DND-41 (cell line): ENCODE results near the gene NKAPL.

Experiments
- ATAC-seq: fragments of 200-7000 bp; cut with Tn5 transposase; 3 replicates; pipeline ENCODE4 v1.9.1; 2021; ENCODE audit warnings: low read depth; ENCODE audit not compliant: insufficient read depth
- DNase-seq: peaks from one replicate; pipeline ENCODE4 v3.0.0-alpha.2; 2020
- H2AFZ ChIP-seq: 2 replicates; pipeline ENCODE4 v1.6.0; 2012; ENCODE audit warnings: low read depth, low read length
- H3K27ac ChIP-seq: 2 replicates; pipeline ENCODE4 v1.5.1; 2012; ENCODE audit warnings: low read length, inconsistent platforms
- H3K27me3 ChIP-seq: fragments of 200-600 bp; sonication (generic); 2 replicates; pipeline ENCODE4 v1.6.0; 2012; ENCODE audit warnings: low read length, mild to moderate bottlenecking, inconsistent platforms; ENCODE audit not compliant: insufficient read depth, poor library complexity
- H3K36me3 ChIP-seq: 2 replicates; pipeline ENCODE4 v1.5.1; 2012; ENCODE audit warnings: low read length, inconsistent platforms; ENCODE audit not compliant: insufficient read depth
- H3K4me1 ChIP-seq: 2 replicates; pipeline ENCODE4 v1.5.1; 2012; ENCODE audit warnings: mild to moderate bottlenecking, low read length; ENCODE audit not compliant: insufficient read depth
- H3K4me2 ChIP-seq: 2 replicates; pipeline ENCODE4 v1.6.0; 2012; ENCODE audit warnings: mild to moderate bottlenecking, moderate library complexity, low read length, inconsistent platforms; ENCODE audit not compliant: insufficient read depth
- H3K4me3 ChIP-seq, 2 experiments: fragments of 200-600 bp in 1 of 2; shearing (Covaris generic) in 1 of 2; 2 replicates each; pipeline ENCODE4 v1.5.1; 2012 to 2016; ENCODE audit warnings: inconsistent platforms in 2 of 2, low read length in 2 of 2, mild to moderate bottlenecking in 2 of 2, low read depth in 1 of 2, moderate library complexity in 1 of 2
- H3K79me2 ChIP-seq: 2 replicates; pipeline ENCODE4 v1.6.0; 2012; ENCODE audit warnings: low read length, inconsistent platforms; ENCODE audit not compliant: insufficient read depth
- H3K9ac ChIP-seq: 2 replicates; pipeline ENCODE4 v1.6.0; 2012; ENCODE audit warnings: low read depth, mild to moderate bottlenecking, inconsistent platforms, low read length, moderate library complexity
- H3K9me3 ChIP-seq: 2 replicates; pipeline ENCODE4 v1.5.1; 2012; ENCODE audit warnings: low read length, moderate library complexity, mild to moderate bottlenecking, inconsistent platforms; ENCODE audit not compliant: insufficient read depth, severe bottlenecking
- H4K20me1 ChIP-seq: 2 replicates; pipeline ENCODE4 v1.6.0; 2012; ENCODE audit warnings: low read length; ENCODE audit not compliant: insufficient read depth
- EZH2 ChIP-seq: IDR thresholded peaks from 3 replicates; pipeline ENCODE4 v1.6.1; 2012; ENCODE audit warnings: borderline replicate concordance, low read depth, mild to moderate bottlenecking, moderate library complexity, low read length, inconsistent platforms; ENCODE audit not compliant: severe bottlenecking
- TF ChIP-seq, protein P1 (sequence below): IDR thresholded peaks from 2 replicates; pipeline ENCODE4 v1.5.1; 2012; ENCODE audit warnings: borderline replicate concordance, low read length, moderate library complexity, mild to moderate bottlenecking; ENCODE audit not compliant: poor library complexity, severe bottlenecking; ENCODE audit errors: extremely low read depth

NKAPL gene

DNA sequence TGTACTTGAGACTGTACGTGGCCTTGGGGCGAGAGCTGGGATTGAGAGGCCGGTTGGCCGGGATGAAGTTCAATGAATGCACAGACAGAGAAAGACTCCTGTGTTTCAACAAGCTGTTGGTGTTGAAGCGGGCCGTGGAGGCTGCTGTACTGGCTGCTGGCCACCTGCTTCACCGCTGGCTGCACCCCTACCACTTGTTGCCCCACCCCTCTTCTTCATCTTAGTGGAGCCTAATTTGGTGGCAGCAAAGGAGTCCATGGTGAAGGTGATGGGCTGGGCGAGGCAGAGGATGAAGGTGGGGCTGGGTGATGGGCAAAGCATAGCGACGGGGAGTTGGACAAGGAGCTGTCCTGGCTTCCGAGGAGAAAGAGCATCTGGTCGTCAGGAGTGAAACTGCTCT, 41.2 kb upstream of the NKAPL start:
- Histone ChIP-seq H3K27ac (no peak overlapping the region), H3K4me1 (no peaks in the 10 kb centered on the region), H3K9me3 (no peaks in the 10 kb centered on the region), H3K4me3 (no peak overlapping the region), H3K27me3 (peaks cover 6% of the 10 kb centered on the region), H3K79me2 (no peaks in the 10 kb centered on the region), H3K36me3 (no peaks in the 10 kb centered on the region), H2AFZ (no peak overlapping the region), H3K4me2 (no peak overlapping the region), H4K20me1 (no peaks in the 10 kb centered on the region), H3K9ac (no peak overlapping the region)
- no peak for ATAC-seq
- TF ChIP-seq EZH2, result no peak
- TF ChIP-seq, protein P1, sequence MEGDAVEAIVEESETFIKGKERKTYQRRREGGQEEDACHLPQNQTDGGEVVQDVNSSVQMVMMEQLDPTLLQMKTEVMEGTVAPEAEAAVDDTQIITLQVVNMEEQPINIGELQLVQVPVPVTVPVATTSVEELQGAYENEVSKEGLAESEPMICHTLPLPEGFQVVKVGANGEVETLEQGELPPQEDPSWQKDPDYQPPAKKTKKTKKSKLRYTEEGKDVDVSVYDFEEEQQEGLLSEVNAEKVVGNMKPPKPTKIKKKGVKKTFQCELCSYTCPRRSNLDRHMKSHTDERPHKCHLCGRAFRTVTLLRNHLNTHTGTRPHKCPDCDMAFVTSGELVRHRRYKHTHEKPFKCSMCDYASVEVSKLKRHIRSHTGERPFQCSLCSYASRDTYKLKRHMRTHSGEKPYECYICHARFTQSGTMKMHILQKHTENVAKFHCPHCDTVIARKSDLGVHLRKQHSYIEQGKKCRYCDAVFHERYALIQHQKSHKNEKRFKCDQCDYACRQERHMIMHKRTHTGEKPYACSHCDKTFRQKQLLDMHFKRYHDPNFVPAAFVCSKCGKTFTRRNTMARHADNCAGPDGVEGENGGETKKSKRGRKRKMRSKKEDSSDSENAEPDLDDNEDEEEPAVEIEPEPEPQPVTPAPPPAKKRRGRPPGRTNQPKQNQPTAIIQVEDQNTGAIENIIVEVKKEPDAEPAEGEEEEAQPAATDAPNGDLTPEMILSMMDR, result no peak
- no peak for DNase-seq

GRCh38 chr6:28218312-28219248, 40.5 kb upstream of the NKAPL start:
- H3K27me3 ChIP-seq, result peaks cover 6% of the 10 kb centered on the region

DNA sequence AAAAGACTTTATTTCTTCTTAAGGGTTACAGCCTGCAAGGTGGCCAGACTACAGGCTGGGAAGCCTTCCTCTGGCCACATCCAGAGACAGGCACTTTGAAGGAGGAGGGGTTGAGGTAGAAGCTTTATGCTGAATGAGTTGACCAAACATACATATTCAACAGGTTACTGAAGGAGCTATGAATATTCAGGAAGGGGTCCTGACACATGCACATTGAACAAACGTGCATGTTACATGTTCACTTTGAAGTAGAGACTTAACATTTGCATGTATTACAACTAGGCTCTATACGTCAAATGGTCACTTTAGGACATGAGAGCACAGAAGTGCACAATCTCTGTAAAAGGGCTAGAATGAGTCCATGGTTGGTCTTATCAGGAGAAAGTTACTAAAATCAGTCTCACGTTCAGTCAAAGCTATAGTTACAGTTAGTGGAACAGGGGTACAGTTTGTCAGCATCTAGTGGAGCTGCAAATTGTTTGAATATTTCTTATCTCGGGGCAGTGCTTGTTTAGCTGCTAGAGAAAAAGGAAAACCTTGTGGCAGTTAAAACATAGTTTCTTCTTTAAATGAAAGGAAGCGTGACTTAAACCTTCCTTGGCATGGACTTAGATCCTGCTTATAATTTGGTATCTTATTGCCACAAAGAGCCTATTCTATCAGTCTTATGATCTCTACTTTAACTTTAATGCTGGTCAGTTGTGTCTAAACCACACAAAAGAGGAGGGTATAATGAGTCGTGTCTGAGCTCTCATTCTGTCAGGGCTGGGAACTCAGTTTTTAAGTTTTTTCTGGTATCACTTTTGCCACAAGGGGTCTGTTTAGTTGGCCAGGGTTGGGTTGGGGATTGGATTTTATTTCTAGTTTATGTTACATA, 38.6 kb upstream of the NKAPL start:
- no peak overlapping the region for H3K4me2 ChIP-seq
- no peaks in the 10 kb centered on the region for H3K4me1 ChIP-seq
- no peaks in the 10 kb centered on the region for H3K9me3 ChIP-seq
- H3K9ac ChIP-seq, result no peak overlapping the region
- H2AFZ ChIP-seq, result no peak overlapping the region
- H3K79me2 ChIP-seq, result no peaks in the 10 kb centered on the region
- no peak for DNase-seq
- no peak for TF ChIP-seq EZH2
- TF ChIP-seq, protein P1, result no peak
- peaks cover 12% of the 10 kb centered on the region for H3K27me3 ChIP-seq
- H4K20me1 ChIP-seq, result no peaks in the 10 kb centered on the region
- ATAC-seq, result no peak
- H3K36me3 ChIP-seq, result no peaks in the 10 kb centered on the region
- H3K27ac ChIP-seq, result no peak overlapping the region
- no peak overlapping the region for H3K4me3 ChIP-seq

More at GRCh38 chr6:28218312-28219248, 40.5 kb upstream of the NKAPL start:
- DNase-seq, result no peak
- Histone ChIP-seq H3K4me3 (no peak overlapping the region), H3K9me3 (no peaks in the 10 kb centered on the region), H3K4me1 (no peaks in the 10 kb centered on the region), H3K27ac (no peak overlapping the region), H2AFZ (no peak overlapping the region), H3K4me2 (no peak overlapping the region), H3K9ac (no peak overlapping the region), H4K20me1 (no peaks in the 10 kb centered on the region), H3K36me3 (no peaks in the 10 kb centered on the region), H3K79me2 (no peaks in the 10 kb centered on the region)
- TF ChIP-seq EZH2, result no peak
- TF ChIP-seq, protein P1, result no peak
- no peak for ATAC-seq
